ENCODE measurements around the gene PRKN. TPM values are rescaled to one million over a fixed set of nuclear protein-coding genes. Genes with fewer than 3 reads are reported as not detected.
A peak's percentile ranks its signal among the peaks of the same experiment; 100 is the strongest.

The PRKN gene
- total and polyA plus RNA-seq, 9 of the 15 experiments (the other 6 are each of a cell fraction or from before 2014, with no cell fraction given), result 0.03 to 0.96 (median 0.15) TPM; not detected in 2

GRCh38 chr6:162078667-162079066, 648.9 kb downstream of the PRKN start (continued):
- TF ChIP-seq CUX1 (CRISPR knock-in tag; IDR thresholded peaks at IDR 0.05) (no peak), CEBPB (tag; IDR thresholded peaks at IDR 0.05) (no peak), TARDBP (IDR thresholded peaks at IDR 0.05) (no peak), TCF15 (CRISPR knock-in tag; IDR thresholded peaks at IDR 0.05) (no peak), ZBTB7A (IDR thresholded peaks at IDR 0.05; ENCODE audit: borderline replicate concordance, control insufficient read depth, low read depth, low read length) (no peak), DACH1 (IDR thresholded peaks at IDR 0.05; ENCODE audit: partially characterized antibody) (peak; percentile 98), ZNF639 (CRISPR knock-in tag; conservative IDR thresholded peaks at IDR 0.05 in 1 of 2, IDR thresholded peaks at IDR 0.05 in 1 of 2) (no peak), TRIM25 (IDR thresholded peaks at IDR 0.05; ENCODE audit: borderline replicate concordance) (no peak)
